ENCODE data around the gene CHKB. TPM values are rescaled to one million over a fixed set of nuclear protein-coding genes. Genes with fewer than 3 reads are reported as not detected.

Gene CHKB
- total RNA-seq, 5 donors from 2014 or later (not counting 1 experiment from before 2014, with no cell fraction given) = 151 to 209 (median 203) TPM

DNA sequence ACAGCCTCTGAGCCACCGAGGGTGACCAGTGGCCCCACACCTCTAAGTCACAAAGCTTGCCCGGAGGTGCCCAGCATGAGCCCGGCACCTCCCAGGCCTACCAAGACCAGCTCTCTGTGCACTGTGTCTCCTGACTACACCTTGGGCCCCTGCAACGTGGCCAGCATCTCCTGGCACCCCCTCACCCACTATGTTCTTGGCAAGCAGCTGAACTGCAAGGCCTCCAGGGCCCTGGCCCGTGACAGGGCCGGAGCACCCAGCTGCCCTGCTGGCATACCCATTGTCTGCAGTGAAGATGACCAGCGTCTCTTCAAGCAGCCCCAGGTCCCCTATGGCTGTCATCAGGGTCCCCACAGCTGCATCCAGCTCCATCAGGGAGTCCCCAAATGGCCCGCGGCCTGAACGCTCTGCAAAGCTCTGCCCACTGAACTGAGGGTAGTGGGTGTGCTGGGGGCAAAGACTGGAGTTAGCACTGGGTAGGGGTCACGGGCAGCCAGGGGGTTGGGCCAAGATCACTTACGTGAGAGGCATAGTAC is 43.7 kb upstream of the CHKB start:
- Mint-ChIP-seq H3K27me3 (no peaks in the 10 kb centered on the region), H3K4me3 (peak overlapping the region; percentile 53 to 98 (median 71)), H3K36me3 (peaks cover 3% of the 10 kb centered on the region), H3K4me1 (peaks cover 43 to 45% (median 45%) of the 10 kb centered on the region in 3 donors), H3K9me3 (no peaks in the 10 kb centered on the region), H3K27ac (peak overlapping the region in 1 of 2 donors; percentile 77)
- 94% methylated on average over 12 of the region's 12 CpGs for WGBS (ENCODE audit: insufficient coverage)
- Histone ChIP-seq H3K27me3 (replicated peaks in 1 of 2; ENCODE audit: control insufficient read depth in 2 of 2, extremely low read depth in 1 of 2, insufficient read depth in 2 of 2, low read length in 1 of 2) (no peaks in the 10 kb centered on the region), H3K9me3 (no peaks in the 10 kb centered on the region), H3K4me1 (ENCODE audit: control insufficient read depth in 1 of 2, extremely low read depth in 1 of 2, insufficient read depth in 2 of 2, low read length in 2 of 2) (peaks cover 19 to 47% of the 10 kb centered on the region in 2 experiments), H3K4me3 (ENCODE audit: control insufficient read depth in 1 of 2, extremely low read depth in 1 of 2, low read length in 1 of 2) (no peak overlapping the region), H3K27ac (ENCODE audit: low read length) (no peak overlapping the region), H3K36me3 (ENCODE audit: control insufficient read depth in 2 of 2, extremely low read depth in 1 of 2, insufficient read depth in 1 of 2, low read length in 1 of 2) (peaks cover 2 to 17% of the 10 kb centered on the region in 2 donors)
- ChIA-PET POLR2A (no interaction called here), CTCF (no interaction called here)
- DNase-seq (no peak), ATAC-seq (replicated peaks in 1 of 4) (no peak)

DNA sequence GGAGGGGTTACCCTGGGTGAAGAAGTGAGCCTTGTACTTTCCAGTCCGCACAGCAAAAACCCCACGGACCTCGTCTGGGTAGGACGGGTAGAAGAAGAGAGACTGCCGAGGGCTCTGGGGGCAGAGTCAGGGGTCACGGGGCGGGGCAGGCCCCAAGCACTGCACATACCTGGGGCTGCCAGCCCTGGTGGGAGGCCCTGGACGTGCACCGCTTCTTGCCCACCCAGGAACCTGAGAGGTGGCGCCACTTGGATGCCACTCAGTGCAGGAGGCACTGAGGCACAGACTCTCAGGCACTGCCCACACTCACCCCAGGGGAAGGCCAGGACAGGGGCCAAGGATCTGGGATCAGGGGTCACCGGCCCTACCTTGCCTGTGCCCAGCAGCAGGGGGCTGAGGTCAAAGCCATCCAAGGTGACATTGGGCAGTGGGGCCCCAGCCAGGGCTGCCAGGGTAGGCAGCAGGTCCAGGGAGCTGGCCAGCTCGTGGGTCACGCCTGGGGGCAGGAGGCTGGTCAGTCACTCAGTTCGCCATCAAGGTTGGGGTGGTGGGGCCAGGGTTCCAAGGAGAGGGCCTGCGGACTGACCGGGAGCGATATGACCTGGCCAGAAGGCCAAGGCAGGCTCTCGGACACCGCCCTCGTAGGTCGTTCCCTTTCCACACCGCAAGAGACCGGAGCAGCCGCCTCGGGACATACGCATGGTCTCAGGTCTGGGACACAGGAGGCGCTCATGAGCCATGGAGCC is 43.1 kb upstream of the CHKB start:
- H3K4me1 Mint-ChIP-seq = peaks cover 50 to 51% (median 51%) of the 10 kb centered on the region in 3 donors
- no peak for DNase-seq
- 96% methylated on average over 25 of the region's 27 CpGs for WGBS (ENCODE audit: insufficient coverage)

DNA sequence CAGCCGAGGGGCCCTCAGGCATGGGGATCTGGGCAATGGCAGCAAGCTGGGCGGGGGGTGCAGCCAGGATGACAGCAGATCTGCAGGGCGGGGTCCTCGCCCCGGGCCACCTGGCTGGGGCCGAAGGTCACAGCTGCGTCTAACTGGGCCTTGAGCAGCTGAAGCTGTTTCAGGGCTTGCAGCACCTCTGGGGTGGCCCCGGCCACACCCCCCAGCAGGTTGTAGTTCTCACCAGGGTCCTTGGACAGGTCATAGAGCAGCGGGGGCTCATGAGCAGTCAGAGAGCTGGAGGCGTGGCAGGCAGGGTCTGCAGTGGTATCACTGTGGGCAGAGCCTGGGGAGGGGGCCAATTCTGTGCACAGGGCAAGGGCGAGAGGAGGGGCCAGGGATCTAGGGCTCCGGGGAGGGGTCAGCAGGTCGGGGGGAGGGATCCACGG is 42.5 kb upstream of the CHKB start:
- Histone ChIP-seq H3K27ac (ENCODE audit: low read length) (no peak overlapping the region), H3K4me1 (ENCODE audit: control insufficient read depth in 1 of 2, extremely low read depth in 1 of 2, insufficient read depth in 2 of 2, low read length in 2 of 2) (peaks cover 28 to 59% of the 10 kb centered on the region in 2 experiments), H3K4me3 (ENCODE audit: control insufficient read depth in 1 of 2, extremely low read depth in 1 of 2, low read length in 1 of 2) (no peak overlapping the region), H3K9me3 (no peaks in the 10 kb centered on the region), H3K27me3 (replicated peaks in 1 of 2; ENCODE audit: control insufficient read depth in 2 of 2, extremely low read depth in 1 of 2, insufficient read depth in 2 of 2, low read length in 1 of 2) (no peaks in the 10 kb centered on the region), H3K36me3 (ENCODE audit: control insufficient read depth in 2 of 2, extremely low read depth in 1 of 2, insufficient read depth in 1 of 2, low read length in 1 of 2) (peaks cover 2 to 17% of the 10 kb centered on the region in 2 donors)
- H3K27ac Mint-ChIP-seq = peak overlapping the region in 1 of 2 donors; percentile 31
- no peak overlapping the region for H3K4me3 Mint-ChIP-seq
- no peaks in the 10 kb centered on the region for H3K9me3 Mint-ChIP-seq
- ChIA-PET CTCF (interaction anchor here in 1 of 2 donors (0.5 kb wide), 1 partner anchor 113 kb away, joined by 5 read pairs; no protein-coding TSS in a partner anchor), POLR2A (interaction anchor here in 1 of 2 donors (0.6 kb wide), 1 partner anchor 641 kb away, joined by 3 read pairs; no protein-coding TSS in a partner anchor)
- peaks cover 3% of the 10 kb centered on the region for H3K36me3 Mint-ChIP-seq
- DNase-seq (no peak), ATAC-seq (replicated peaks in 1 of 4) (no peak)
- H3K27me3 Mint-ChIP-seq = no peaks in the 10 kb centered on the region
- 99% methylated on average over 12 of the region's 14 CpGs for WGBS (ENCODE audit: insufficient coverage)
- H3K4me1 Mint-ChIP-seq = peaks cover 53 to 56% (median 54%) of the 10 kb centered on the region in 3 donors

More for the DNA sequence above, 43.1 kb upstream of the CHKB start:
- no peak overlapping the region for H3K27ac ChIP-seq (ENCODE audit: low read length)
- ATAC-seq (replicated peaks in 1 of 4) = no peak
- no peaks in the 10 kb centered on the region for H3K9me3 Mint-ChIP-seq
- no peaks in the 10 kb centered on the region for H3K9me3 ChIP-seq
- no peaks in the 10 kb centered on the region for H3K27me3 Mint-ChIP-seq
- H3K36me3 ChIP-seq (ENCODE audit: control insufficient read depth in 2 of 2, extremely low read depth in 1 of 2, insufficient read depth in 1 of 2, low read length in 1 of 2) = peaks cover 2 to 17% of the 10 kb centered on the region in 2 donors
- no peak overlapping the region for H3K4me3 ChIP-seq (ENCODE audit: control insufficient read depth in 1 of 2, extremely low read depth in 1 of 2, low read length in 1 of 2)
- peaks cover 3% of the 10 kb centered on the region for H3K36me3 Mint-ChIP-seq
- peaks cover 25 to 54% of the 10 kb centered on the region in 2 experiments for H3K4me1 ChIP-seq (ENCODE audit: control insufficient read depth in 1 of 2, extremely low read depth in 1 of 2, insufficient read depth in 2 of 2, low read length in 2 of 2)
- CTCF ChIA-PET = interaction anchor here in 1 of 2 donors (0.5 kb wide), 1 partner anchor 114 kb away, joined by 5 read pairs; no protein-coding TSS in a partner anchor
- H3K4me3 Mint-ChIP-seq = no peak overlapping the region
- H3K27ac Mint-ChIP-seq = no peak overlapping the region
- no peaks in the 10 kb centered on the region for H3K27me3 ChIP-seq (replicated peaks in 1 of 2; ENCODE audit: control insufficient read depth in 2 of 2, extremely low read depth in 1 of 2, insufficient read depth in 2 of 2, low read length in 1 of 2)
- POLR2A ChIA-PET = interaction anchor here in 1 of 2 donors (0.6 kb wide), 1 partner anchor 642 kb away, joined by 3 read pairs; no protein-coding TSS in a partner anchor

- POLR2A ChIA-PET = interaction anchor here in 1 of 2 donors (0.6 kb wide), 1 partner anchor 641 kb away, joined by 3 read pairs; no protein-coding TSS in a partner anchor
Measured at GRCh38 chr22:50624347-50625130, 41.9 kb upstream of the CHKB start.

GRCh38 chr22:50622723-50623327 is 40.2 kb upstream of the CHKB start:
- CTCF ChIA-PET = no interaction called here
- H3K4me1 ChIP-seq (ENCODE audit: control insufficient read depth in 1 of 2, extremely low read depth in 1 of 2, insufficient read depth in 2 of 2, low read length in 2 of 2) = peaks cover 26 to 56% of the 10 kb centered on the region in 2 experiments
- Mint-ChIP-seq H3K4me3 (peak overlapping the region in 1 of 3 donors; percentile 88), H3K9me3 (no peaks in the 10 kb centered on the region), H3K27ac (peak overlapping the region; percentile 97 to 99), H3K36me3 (peaks cover 3% of the 10 kb centered on the region), H3K27me3 (no peaks in the 10 kb centered on the region), H3K4me1 (peaks cover 41 to 44% (median 43%) of the 10 kb centered on the region in 3 donors)
- peaks cover 2 to 17% of the 10 kb centered on the region in 2 donors for H3K36me3 ChIP-seq (ENCODE audit: control insufficient read depth in 2 of 2, extremely low read depth in 1 of 2, insufficient read depth in 1 of 2, low read length in 1 of 2)
- no peaks in the 10 kb centered on the region for H3K9me3 ChIP-seq
- no peak for DNase-seq
- peak overlapping the region; percentile 96 for H3K27ac ChIP-seq (ENCODE audit: low read length)
- no peak for ATAC-seq (replicated peaks in 1 of 4)
- POLR2A ChIA-PET = no interaction called here
- WGBS (ENCODE audit: insufficient coverage) = 87% methylated on average over 15 of the region's 16 CpGs
- no peak overlapping the region for H3K4me3 ChIP-seq (ENCODE audit: control insufficient read depth in 1 of 2, extremely low read depth in 1 of 2, low read length in 1 of 2)
- H3K27me3 ChIP-seq (replicated peaks in 1 of 2; ENCODE audit: control insufficient read depth in 2 of 2, extremely low read depth in 1 of 2, insufficient read depth in 2 of 2, low read length in 1 of 2) = no peaks in the 10 kb centered on the region

More at GRCh38 chr22:50624347-50625130, 41.9 kb upstream of the CHKB start:
- H3K27me3 Mint-ChIP-seq = no peaks in the 10 kb centered on the region
- peak overlapping the region in 2 of 3 donors; percentile 20 to 21 for H3K4me3 Mint-ChIP-seq
- CTCF ChIA-PET = no interaction called here
- peaks cover 2 to 17% of the 10 kb centered on the region in 2 donors for H3K36me3 ChIP-seq (ENCODE audit: control insufficient read depth in 2 of 2, extremely low read depth in 1 of 2, insufficient read depth in 1 of 2, low read length in 1 of 2)
- peaks cover 53 to 56% (median 54%) of the 10 kb centered on the region in 3 donors for H3K4me1 Mint-ChIP-seq
- H3K36me3 Mint-ChIP-seq = peaks cover 3% of the 10 kb centered on the region
- H3K4me3 ChIP-seq (ENCODE audit: control insufficient read depth in 1 of 2, extremely low read depth in 1 of 2, low read length in 1 of 2) = no peak overlapping the region
- H3K9me3 ChIP-seq = no peaks in the 10 kb centered on the region
- ATAC-seq (replicated peaks in 1 of 4) (no peak), DNase-seq (no peak)
- no peaks in the 10 kb centered on the region for H3K27me3 ChIP-seq (replicated peaks in 1 of 2; ENCODE audit: control insufficient read depth in 2 of 2, extremely low read depth in 1 of 2, insufficient read depth in 2 of 2, low read length in 1 of 2)
- no peak overlapping the region for H3K27ac ChIP-seq (ENCODE audit: low read length)
- 92% methylated on average over 13 of the region's 16 CpGs for WGBS (ENCODE audit: insufficient coverage)
- H3K27ac Mint-ChIP-seq = peak overlapping the region in 1 of 2 donors; percentile 70
- H3K9me3 Mint-ChIP-seq = no peaks in the 10 kb centered on the region
- H3K4me1 ChIP-seq (ENCODE audit: control insufficient read depth in 1 of 2, extremely low read depth in 1 of 2, insufficient read depth in 2 of 2, low read length in 2 of 2) = peaks cover 31 to 65% of the 10 kb centered on the region in 2 experiments

Data from T-cell (primary cell).